ENCODE measurements around the gene SCARB1. TPM values are rescaled to one million over a fixed set of nuclear protein-coding genes. Genes with fewer than 3 reads are reported as not detected.

SCARB1 gene
- total and polyA plus RNA-seq, 9 of the 15 experiments (the other 6 are each of a cell fraction or from before 2014, with no cell fraction given), result 0.56 to 157 (median 52.8) TPM

- Histone ChIP-seq H3K4me2 (ENCODE audit: insufficient read depth, low read length) (no peak overlapping the region), H3K4me1 (replicated peaks in 1 of 2; ENCODE audit: control insufficient read depth in 2 of 2, insufficient read depth in 2 of 2, low read length in 2 of 2) (peaks cover 13 to 20% of the 10 kb centered on the region in 2 experiments), H3K9ac (ENCODE audit: insufficient read depth in 1 of 2, low read depth in 2 of 2, low read length in 2 of 2) (no peak overlapping the region), H4K20me1 (replicated peaks; ENCODE audit: control insufficient read depth, insufficient read depth, low read length) (peaks cover 28% of the 10 kb centered on the region), H3K79me2 (ENCODE audit: control insufficient read depth, insufficient read depth, low read length) (peaks cover 84% of the 10 kb centered on the region), H3K9me1 (ENCODE audit: control insufficient read depth, insufficient read depth, low read length) (peaks cover 9% of the 10 kb centered on the region), H2AFZ (ENCODE audit: low read depth, low read length) (no peak overlapping the region), H3K27ac (ENCODE audit: extremely low read depth, low read depth, low read length) (no peak overlapping the region), H3K4me3 (no peak overlapping the region), H3K36me3 (ENCODE audit: control insufficient read depth, insufficient read depth, low read length) (peaks cover 81% of the 10 kb centered on the region; the same call in 2 of the 3 replicates), H3K27me3 (ENCODE audit: control insufficient read depth in 2 of 2, insufficient read depth in 2 of 2, low read length in 2 of 2) (no peaks in the 10 kb centered on the region), H3K9me3 (replicated peaks; ENCODE audit: control insufficient read depth, insufficient read depth, low read depth, low read length) (no peaks in the 10 kb centered on the region)
- intact Hi-C loops (cut with micrococcal nuclease) (no loop called here), in situ Hi-C loops (cut with MboI) (no loop called here)
- no TSS peak for BruUV-seq (replicated peaks)
- DNase-seq (ENCODE audit: extremely low read depth in 1 of 4, low spot score in 3 of 4), result no peak
- ChIA-PET CTCF (ENCODE audit: low intra/inter-chr PET ratio) (no interaction called here), POLR2A (interaction anchor here (0.9 to 2.2 kb wide), 2 partner anchors 11 to 13 kb away, joined by 3 to 7 read pairs; no protein-coding TSS in a partner anchor)
- 92% methylated on average over 8 of the region's 8 CpGs for WGBS (ENCODE audit: insufficient coverage, low coverage, missing lambda C conversion rate)
- ATAC-seq, result no peak
- no peak for FAIRE-seq
- TF ChIP-seq ZNF347 (CRISPR knock-in tag; IDR thresholded peaks at IDR 0.05; ENCODE audit: low read depth) (no peak), PHB (CRISPR knock-in tag; IDR thresholded peaks at IDR 0.05) (no peak), SRSF3 (IDR thresholded peaks at IDR 0.05; ENCODE audit: insufficient read depth, low read length) (no peak), ZNF436 (CRISPR knock-in tag; IDR thresholded peaks at IDR 0.05) (no peak), TARDBP (IDR thresholded peaks at IDR 0.05) (no peak), NRF1 (conservative IDR thresholded peaks at IDR 0.05 in 1 of 2, IDR thresholded peaks at IDR 0.05 in 1 of 2) (no peak), E2F1 (CRISPR knock-in tag; IDR thresholded peaks at IDR 0.05) (no peak), TCFL5 (CRISPR knock-in tag; conservative IDR thresholded peaks at IDR 0.05) (no peak), ELF1 (tag; IDR thresholded peaks at IDR 0.05) (no peak), MAZ (CRISPR knock-in tag; conservative IDR thresholded peaks at IDR 0.05 in 1 of 2, IDR thresholded peaks at IDR 0.05 in 1 of 2) (no peak), TCF3 (CRISPR knock-in tag; IDR thresholded peaks at IDR 0.05) (no peak)
- TF ChIP-seq, protein P1, sequence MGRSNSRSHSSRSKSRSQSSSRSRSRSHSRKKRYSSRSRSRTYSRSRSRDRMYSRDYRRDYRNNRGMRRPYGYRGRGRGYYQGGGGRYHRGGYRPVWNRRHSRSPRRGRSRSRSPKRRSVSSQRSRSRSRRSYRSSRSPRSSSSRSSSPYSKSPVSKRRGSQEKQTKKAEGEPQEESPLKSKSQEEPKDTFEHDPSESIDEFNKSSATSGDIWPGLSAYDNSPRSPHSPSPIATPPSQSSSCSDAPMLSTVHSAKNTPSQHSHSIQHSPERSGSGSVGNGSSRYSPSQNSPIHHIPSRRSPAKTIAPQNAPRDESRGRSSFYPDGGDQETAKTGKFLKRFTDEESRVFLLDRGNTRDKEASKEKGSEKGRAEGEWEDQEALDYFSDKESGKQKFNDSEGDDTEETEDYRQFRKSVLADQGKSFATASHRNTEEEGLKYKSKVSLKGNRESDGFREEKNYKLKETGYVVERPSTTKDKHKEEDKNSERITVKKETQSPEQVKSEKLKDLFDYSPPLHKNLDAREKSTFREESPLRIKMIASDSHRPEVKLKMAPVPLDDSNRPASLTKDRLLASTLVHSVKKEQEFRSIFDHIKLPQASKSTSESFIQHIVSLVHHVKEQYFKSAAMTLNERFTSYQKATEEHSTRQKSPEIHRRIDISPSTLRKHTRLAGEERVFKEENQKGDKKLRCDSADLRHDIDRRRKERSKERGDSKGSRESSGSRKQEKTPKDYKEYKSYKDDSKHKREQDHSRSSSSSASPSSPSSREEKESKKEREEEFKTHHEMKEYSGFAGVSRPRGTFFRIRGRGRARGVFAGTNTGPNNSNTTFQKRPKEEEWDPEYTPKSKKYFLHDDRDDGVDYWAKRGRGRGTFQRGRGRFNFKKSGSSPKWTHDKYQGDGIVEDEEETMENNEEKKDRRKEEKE (IDR thresholded peaks at IDR 0.05; ENCODE audit: borderline replicate concordance in 1 of 2, control insufficient read depth in 1 of 2, low read depth in 2 of 2, low read length in 1 of 2), result no peak
- TF ChIP-seq, protein P2, sequence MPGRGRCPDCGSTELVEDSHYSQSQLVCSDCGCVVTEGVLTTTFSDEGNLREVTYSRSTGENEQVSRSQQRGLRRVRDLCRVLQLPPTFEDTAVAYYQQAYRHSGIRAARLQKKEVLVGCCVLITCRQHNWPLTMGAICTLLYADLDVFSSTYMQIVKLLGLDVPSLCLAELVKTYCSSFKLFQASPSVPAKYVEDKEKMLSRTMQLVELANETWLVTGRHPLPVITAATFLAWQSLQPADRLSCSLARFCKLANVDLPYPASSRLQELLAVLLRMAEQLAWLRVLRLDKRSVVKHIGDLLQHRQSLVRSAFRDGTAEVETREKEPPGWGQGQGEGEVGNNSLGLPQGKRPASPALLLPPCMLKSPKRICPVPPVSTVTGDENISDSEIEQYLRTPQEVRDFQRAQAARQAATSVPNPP (IDR thresholded peaks at IDR 0.05; ENCODE audit: borderline replicate concordance, insufficient read depth, insufficient read length), result no peak
- TF ChIP-seq, protein P3, sequence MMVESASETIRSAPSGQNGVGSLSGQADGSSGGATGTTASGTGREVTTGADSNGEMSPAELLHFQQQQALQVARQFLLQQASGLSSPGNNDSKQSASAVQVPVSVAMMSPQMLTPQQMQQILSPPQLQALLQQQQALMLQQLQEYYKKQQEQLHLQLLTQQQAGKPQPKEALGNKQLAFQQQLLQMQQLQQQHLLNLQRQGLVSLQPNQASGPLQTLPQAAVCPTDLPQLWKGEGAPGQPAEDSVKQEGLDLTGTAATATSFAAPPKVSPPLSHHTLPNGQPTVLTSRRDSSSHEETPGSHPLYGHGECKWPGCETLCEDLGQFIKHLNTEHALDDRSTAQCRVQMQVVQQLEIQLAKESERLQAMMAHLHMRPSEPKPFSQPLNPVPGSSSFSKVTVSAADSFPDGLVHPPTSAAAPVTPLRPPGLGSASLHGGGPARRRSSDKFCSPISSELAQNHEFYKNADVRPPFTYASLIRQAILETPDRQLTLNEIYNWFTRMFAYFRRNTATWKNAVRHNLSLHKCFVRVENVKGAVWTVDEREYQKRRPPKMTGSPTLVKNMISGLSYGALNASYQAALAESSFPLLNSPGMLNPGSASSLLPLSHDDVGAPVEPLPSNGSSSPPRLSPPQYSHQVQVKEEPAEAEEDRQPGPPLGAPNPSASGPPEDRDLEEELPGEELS (CRISPR knock-in tag; IDR thresholded peaks at IDR 0.05; ENCODE audit: borderline replicate concordance), result no peak
Measured at GRCh38 chr12:124851342-124851741, 12.3 kb downstream of the SCARB1 start.
